PC-3 (cell line): ENCODE results near the gene DYSF. TPM values are rescaled to one million over a fixed set of nuclear protein-coding genes. Genes with fewer than 3 reads are reported as not detected.

ENCODE experiments used
- ATAC-seq: fragments of 200-7000 bp; cut with Tn5 transposase; 2 replicates; pipeline ENCODE4 v1.9.1; 2020; ENCODE audit warnings: mild to moderate bottlenecking, moderate library complexity
- BruUV-seq: library from RNA; stranded (reverse); fragments of 400-500 nt; replicated peaks from 2 replicates; lab custom pipeline; 2021; lab: Mats Ljungman, UMichigan
- CTCF ChIA-PET: fragments of 300-600 bp; sonication (Branson Sonifier 250); formaldehyde crosslinking; loops from one replicate; lab custom pipeline; 2022; ENCODE audit warnings: antibody characterized with exemption; lab: Charles Lee
- POLR2A ChIA-PET: fragments of 300-600 bp; sonication (Branson Sonifier 250); formaldehyde crosslinking; loops from one replicate; lab custom pipeline; 2022; ENCODE audit warnings: antibody characterized with exemption; ENCODE audit not compliant: unreplicated experiment; lab: Charles Lee
- DNase-seq: peaks from one replicate; pipeline ENCODE4 v3.0.0-alpha.2; 2015
- H2AFZ ChIP-seq: fragments of 300-600 bp; sonication (generic); 2 replicates; pipeline ENCODE4 v1.6.0; 2016; ENCODE audit warnings: antibody characterized with exemption, low read length
- H3F3A ChIP-seq: fragments of 300-600 bp; sonication (generic); one replicate; pipeline ENCODE4 v1.6.0; 2017; ENCODE audit warnings: antibody characterized with exemption, low read length, control low read depth, mild to moderate bottlenecking; ENCODE audit not compliant: unreplicated experiment
- H3K27ac ChIP-seq: fragments of 300-600 bp; sonication (generic); 2 replicates; pipeline ENCODE4 v1.5.1; 2016; ENCODE audit warnings: mild to moderate bottlenecking, low read length
- H3K27me3 ChIP-seq: fragments of 300-600 bp; sonication (generic); 2 replicates; pipeline ENCODE4 v1.6.1; 2016; ENCODE audit warnings: low read length, mixed read lengths
- H3K36me3 ChIP-seq: fragments of 300-600 bp; sonication (generic); 2 replicates; pipeline ENCODE4 v1.6.1; 2016; ENCODE audit warnings: low read depth, mixed run types, low read length, mixed read lengths
- H3K4me1 ChIP-seq: fragments of 300-600 bp; sonication (generic); 2 replicates; pipeline ENCODE4 v1.5.1; 2016; ENCODE audit warnings: low read length; ENCODE audit not compliant: insufficient read depth
- H3K4me2 ChIP-seq: fragments of 300-600 bp; sonication (generic); 2 replicates; pipeline ENCODE4 v1.6.0; 2016; ENCODE audit warnings: low read length
- H3K4me3 ChIP-seq: fragments of 300-600 bp; sonication (generic); 2 replicates; pipeline ENCODE4 v1.5.1; 2016; ENCODE audit warnings: mild to moderate bottlenecking, low read length, mixed read lengths
- H3K79me2 ChIP-seq: fragments of 300-600 bp; sonication (generic); 2 replicates; pipeline ENCODE4 v1.6.1; 2017; ENCODE audit warnings: low read length, mixed read lengths
- H3K9ac ChIP-seq: fragments of 300-600 bp; sonication (generic); 2 replicates; pipeline ENCODE4 v1.6.0; 2016; ENCODE audit warnings: mild to moderate bottlenecking, low read length
- H3K9me2 ChIP-seq: fragments of 300-600 bp; sonication (generic); replicated peaks from 2 replicates; pipeline ENCODE4 v1.6.1; 2016; ENCODE audit warnings: mixed run types, low read length, mixed read lengths
- H3K9me3 ChIP-seq: fragments of 300-600 bp; sonication (generic); 2 replicates; pipeline ENCODE4 v1.6.1; 2016; ENCODE audit warnings: low read length, mixed read lengths
- H4K20me1 ChIP-seq: fragments of 300-600 bp; sonication (generic); 2 replicates; pipeline ENCODE4 v1.6.1; 2016; ENCODE audit warnings: low read length, mixed read lengths
- CTCF ChIP-seq: fragments of 300-600 bp; sonication (generic); conservative IDR thresholded peaks from 2 replicates; pipeline ENCODE4 v1.5.1; 2017; ENCODE audit warnings: antibody characterized with exemption, low read depth, mild to moderate bottlenecking, low read length
- EZH2 ChIP-seq: fragments of 300-600 bp; sonication (generic); IDR thresholded peaks from one replicate; pipeline ENCODE4 v1.6.1; 2017; ENCODE audit warnings: antibody characterized with exemption, mild to moderate bottlenecking, low read length; ENCODE audit not compliant: unreplicated experiment
- EZH2phosphoT487 ChIP-seq: fragments of 300-600 bp; sonication (generic); IDR thresholded peaks from 2 replicates; pipeline ENCODE4 v1.6.1; 2018; ENCODE audit warnings: mild to moderate bottlenecking, antibody characterized with exemption, low read length, borderline replicate concordance
- intact Hi-C: fragments of 100-400 bp; cut with micrococcal nuclease; formaldehyde crosslinking; loops from 2 replicates; pipeline ENCODE4 v1.9.0; 2023
- total RNA-seq: library from RNA; depleted of rRNA; stranded (reverse); fragments of >200 nt; gene quantifications from 2 replicates; pipeline ENCODE4 v1.2.3, GENCODE V29; 2014

The DYSF gene
- total RNA-seq, 1 experiment from 2014 or later: 13.0 TPM

GRCh38 chr2:71620116-71620515 is 166.8 kb downstream of the DYSF start:
- H3K9ac ChIP-seq: no peak overlapping the region
- no peaks in the 10 kb centered on the region for H3K27me3 ChIP-seq
- H3K4me1 ChIP-seq: no peaks in the 10 kb centered on the region
- H3K4me2 ChIP-seq: no peak overlapping the region
- ChIA-PET CTCF (no interaction called here), POLR2A (no interaction called here)
- no peak overlapping the region for H3K4me3 ChIP-seq
- intact Hi-C loops: no loop called here
- DNase-seq (no peak), ATAC-seq (no peak)
- no peaks in the 10 kb centered on the region for H3K9me2 ChIP-seq
- no peaks in the 10 kb centered on the region for H3F3A ChIP-seq
- H2AFZ ChIP-seq: no peak overlapping the region
- no peaks in the 10 kb centered on the region for H4K20me1 ChIP-seq
- TF ChIP-seq EZH2 (no peak), CTCF (no peak), EZH2phosphoT487 (no peak)
- H3K79me2 ChIP-seq: no peaks in the 10 kb centered on the region
- H3K36me3 ChIP-seq: no peaks in the 10 kb centered on the region
- H3K27ac ChIP-seq: no peak overlapping the region
- no peaks in the 10 kb centered on the region for H3K9me3 ChIP-seq
- no TSS peak for BruUV-seq

GRCh38 chr2:71620851-71621251 is 167.5 kb downstream of the DYSF start:
- no peak for ATAC-seq
- CTCF ChIA-PET: no interaction called here
- BruUV-seq: no TSS peak

DNA sequence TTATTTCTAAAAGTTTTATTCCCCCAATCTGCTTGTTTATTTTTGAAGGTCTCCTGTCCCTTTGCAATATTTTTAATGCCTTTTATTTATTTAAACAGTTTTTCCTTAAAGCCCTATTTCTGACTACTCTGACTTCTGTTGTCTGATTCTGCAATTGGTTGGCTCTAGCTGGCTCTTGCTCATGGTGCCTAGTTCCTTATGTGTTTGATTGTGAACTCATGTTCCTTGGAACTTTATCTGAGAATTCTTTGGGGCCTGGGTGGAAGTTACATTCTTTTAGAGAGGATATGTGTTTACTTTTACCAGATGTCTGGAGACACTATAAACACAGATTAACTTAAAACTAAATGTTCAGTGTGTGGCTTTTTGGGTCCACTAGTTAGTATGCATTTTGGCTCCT is 175.9 kb downstream of the DYSF start:
- Histone ChIP-seq H3K4me1 (no peaks in the 10 kb centered on the region), H3K79me2 (no peaks in the 10 kb centered on the region), H3F3A (no peaks in the 10 kb centered on the region), H3K9ac (no peak overlapping the region), H3K36me3 (no peaks in the 10 kb centered on the region), H3K4me3 (no peak overlapping the region), H2AFZ (no peak overlapping the region), H3K27me3 (no peaks in the 10 kb centered on the region), H3K27ac (no peak overlapping the region), H3K9me3 (no peaks in the 10 kb centered on the region), H3K4me2 (no peak overlapping the region), H4K20me1 (no peaks in the 10 kb centered on the region), H3K9me2 (no peaks in the 10 kb centered on the region)
- no TSS peak for BruUV-seq
- DNase-seq (no peak), ATAC-seq (no peak)
- intact Hi-C loops: no loop called here
- TF ChIP-seq EZH2: no peak
- ChIA-PET CTCF (no interaction called here), POLR2A (no interaction called here)

More at GRCh38 chr2:71620851-71621251, 167.5 kb downstream of the DYSF start:
- no peaks in the 10 kb centered on the region for H3K36me3 ChIP-seq
- H3F3A ChIP-seq: no peaks in the 10 kb centered on the region
- H3K9ac ChIP-seq: no peak overlapping the region
- no peak overlapping the region for H3K4me3 ChIP-seq
- no peak overlapping the region for H3K27ac ChIP-seq
- H3K4me1 ChIP-seq: no peaks in the 10 kb centered on the region
- H2AFZ ChIP-seq: no peak overlapping the region
- H3K9me3 ChIP-seq: no peaks in the 10 kb centered on the region
- POLR2A ChIA-PET: no interaction called here
- H3K79me2 ChIP-seq: no peaks in the 10 kb centered on the region
- no peaks in the 10 kb centered on the region for H4K20me1 ChIP-seq
- no peak for DNase-seq
- H3K9me2 ChIP-seq: no peaks in the 10 kb centered on the region
- intact Hi-C loops: no loop called here
- H3K27me3 ChIP-seq: no peaks in the 10 kb centered on the region
- TF ChIP-seq CTCF (no peak), EZH2 (no peak), EZH2phosphoT487 (no peak)
- no peak overlapping the region for H3K4me2 ChIP-seq
